Sciatic nerve (tissue), 2 donors: Measurements from ENCODE around the gene TYK2. TPM values are rescaled to one million over a fixed set of nuclear protein-coding genes. Genes with fewer than 3 reads are reported as not detected.
"Not testable (repeated sequence)": the region's sequence is repeated elsewhere in the genome, so short reads cannot be mapped to it uniquely, and the experiment has no call there.

Source experiments
- ATAC-seq: fragments of 200-7000 bp; cut with Tn5 transposase; one replicate; pipeline ENCODE4 v1.9.1; 2020; ENCODE audit warnings: mild to moderate bottlenecking, moderate library complexity
- DNase-seq: peaks from one replicate; pipeline ENCODE4 v3.0.0-alpha.2; 2020; ENCODE audit warnings: low spot score
- intact Hi-C: fragments of 100-400 bp; cut with DNase I; formaldehyde crosslinking; loops from one replicate; pipeline ENCODE4 v1.14.2; 2022
- total RNA-seq: library from RNA; stranded (reverse); fragmentation: NEBNext Ultra II Directional; extraction: Animal tissue kit (Norgen Biotek cat#: 25700); gene quantifications from one replicate; pipeline ENCODE4 v1.2.1, GENCODE V29; 2021
- donor health status: DM: no; HTN: no; CAD: no.
- donor health status: DM: no; HTN: no; CAD: no.

Gene TYK2
- total RNA-seq, 1 donor from 2014 or later = 128 TPM

- intact Hi-C loops = loop anchor here (10.0 kb wide), 1 partner anchor 152 kb away; the partner anchor contains the start of genes CDKN2D and KRI1
- no peak for DNase-seq
- ATAC-seq = no peak
Observed at GRCh38 chr19:10412257-10412977, 32.0 kb upstream of the TYK2 start.

- DNase-seq, ATAC-seq: not testable (repeated sequence)
- intact Hi-C loops = loop anchor here (10.0 kb wide), 1 partner anchor 154 kb away; the partner anchor contains the start of genes CDKN2D and KRI1
Observed at GRCh38 chr19:10411224-10411623, 30.9 kb upstream of the TYK2 start.

GRCh38 chr19:10408511-10409283 is 28.3 kb upstream of the TYK2 start:
- ATAC-seq (peak; percentile 36), DNase-seq (no peak)
- intact Hi-C loops = no loop called here

GRCh38 chr19:10407096-10407495 is 26.7 kb upstream of the TYK2 start:
- intact Hi-C loops = no loop called here
- DNase-seq (no peak), ATAC-seq (no peak)

- intact Hi-C loops = no loop called here
- DNase-seq (no peak), ATAC-seq (no peak)
Observed at GRCh38 chr19:10406191-10406590, 25.8 kb upstream of the TYK2 start.

- ATAC-seq = no peak
Observed at GRCh38 chr19:10404888-10405820, 24.8 kb upstream of the TYK2 start.

GRCh38 chr19:10403137-10404021 is 23.0 kb upstream of the TYK2 start, which contains the start of gene CDC37:
CDC37 (minus strand) TSS chr19:10403542; CDS start chr19:10403479, 63 bp downstream.
- ATAC-seq (peak; percentile 98), DNase-seq (peak; percentile 98)
- intact Hi-C loops = no loop called here

More at GRCh38 chr19:10404888-10405820, 24.8 kb upstream of the TYK2 start:
- DNase-seq = no peak
- intact Hi-C loops = no loop called here

- ATAC-seq (no peak), DNase-seq (no peak)
- intact Hi-C loops = no loop called here
Observed at GRCh38 chr19:10402441-10403038, 22.2 kb upstream of the TYK2 start.

- no peak for ATAC-seq
- intact Hi-C loops = loop anchor here (10.0 kb wide), 1 partner anchor 475 kb away; no protein-coding TSS in a partner anchor
Observed at GRCh38 chr19:10399878-10400277, 19.5 kb upstream of the TYK2 start.

GRCh38 chr19:10399340-10399739 is 19.0 kb upstream of the TYK2 start:
- intact Hi-C loops = loop anchor here (10.0 kb wide), 1 partner anchor 475 kb away; no protein-coding TSS in a partner anchor
- DNase-seq, ATAC-seq: not testable (repeated sequence)

More at GRCh38 chr19:10399878-10400277, 19.5 kb upstream of the TYK2 start:
- DNase-seq = no peak

- intact Hi-C loops = loop anchor here (10.0 kb wide), 1 partner anchor 474 kb away; no protein-coding TSS in a partner anchor
- no peak for ATAC-seq
- DNase-seq = no peak
Observed at GRCh38 chr19:10398819-10399218, 18.4 kb upstream of the TYK2 start.

- no peak for ATAC-seq
- no peak for DNase-seq
- intact Hi-C loops = loop anchor here (10.0 kb wide), 1 partner anchor 471 kb away; no protein-coding TSS in a partner anchor
Observed at GRCh38 chr19:10395917-10396316, 15.5 kb upstream of the TYK2 start.

- intact Hi-C loops = loop anchor here (10.0 kb wide), 1 partner anchor 471 kb away; no protein-coding TSS in a partner anchor
- no peak for ATAC-seq
- DNase-seq = no peak
Observed at GRCh38 chr19:10395436-10395835, 15.1 kb upstream of the TYK2 start.

- DNase-seq (no peak), ATAC-seq (no peak)
- intact Hi-C loops = loop anchor here (10.0 kb wide), 1 partner anchor 470 kb away; no protein-coding TSS in a partner anchor
Observed at GRCh38 chr19:10395003-10395402, 14.6 kb upstream of the TYK2 start.

- intact Hi-C loops = loop anchor here (5.0 to 10.0 kb wide), 2 partner anchors 126 to 468 kb away; no protein-coding TSS in a partner anchor
- ATAC-seq = no peak
- no peak for DNase-seq
Observed at GRCh38 chr19:10393137-10393536, 12.8 kb upstream of the TYK2 start.

GRCh38 chr19:10392120-10392519 is 11.7 kb upstream of the TYK2 start:
- DNase-seq = no peak
- intact Hi-C loops = loop anchor here (5.0 to 10.0 kb wide), 2 partner anchors 125 to 467 kb away; no protein-coding TSS in a partner anchor
- ATAC-seq = no peak
